GM12878 (cell line): ENCODE data around the gene DTWD2. TPM values are rescaled to one million over a fixed set of nuclear protein-coding genes. Genes with fewer than 3 reads are reported as not detected.

Experiments
- ATAC-seq: fragments of 200-7000 bp; cut with Tn5 transposase; 3 replicates; pipeline ENCODE4 v1.9.1; 2020; ENCODE audit warnings: mild to moderate bottlenecking, moderate library complexity
- BruUV-seq: library from RNA; stranded (reverse); fragments of 400-500 nt; replicated peaks from 2 replicates; lab custom pipeline; 2021; lab: Mats Ljungman, UMichigan
- CTCF ChIA-PET: fragments of 300-600 bp; sonication (Branson Sonifier 250); formaldehyde crosslinking; extraction: SDS; loops from one replicate; lab custom pipeline; 2021; ENCODE audit warnings: inconsistent platforms; lab: Yijun Ruan, JAX
- POLR2A ChIA-PET: fragments of 350-600 bp; formaldehyde crosslinking; extraction: SDS; loops from one replicate; lab custom pipeline; 2021; ENCODE audit warnings: inconsistent platforms; lab: Charles Lee
- RAD21 ChIA-PET: fragments of 300-600 bp; sonication (Branson Sonifier 250); formaldehyde crosslinking; loops from one replicate; lab custom pipeline; 2023; ENCODE audit warnings: antibody characterized with exemption; ENCODE audit not compliant: unreplicated experiment; lab: Charles Lee
- SMC1A ChIA-PET: fragments of 300-600 bp; sonication (Branson Sonifier 250); formaldehyde crosslinking; loops from one replicate; lab custom pipeline; 2023; ENCODE audit not compliant: unreplicated experiment, uncharacterized antibody; lab: Charles Lee
- DNase-seq: peaks from one replicate; pipeline ENCODE4 v3.0.0-alpha.2; 2011; ENCODE audit warnings: low read depth, low spot score
- FAIRE-seq: peaks from 3 replicates; lab custom pipeline; 2011; peaks lifted over from hg19 to GRCh38; lab: Jason Lieb, UNC
- H2AFZ ChIP-seq: 2 replicates; pipeline ENCODE4 v1.6.0; 2011; ENCODE audit warnings: low read depth, low read length, control low read depth; ENCODE audit not compliant: control insufficient read depth
- H3K27ac ChIP-seq: 2 replicates; pipeline ENCODE4 v1.5.1; 2011; ENCODE audit warnings: control low read depth; ENCODE audit not compliant: control insufficient read depth, insufficient read depth
- H3K27me3 ChIP-seq, 2 experiments: replicated peaks in 1 of 2; 2 replicates each; pipeline versions ENCODE4 v1.6.0 to v1.6.1; 2011; ENCODE audit warnings: low read length in 1 of 2; ENCODE audit not compliant: control insufficient read depth in 2 of 2, insufficient read depth in 2 of 2
- H3K36me3 ChIP-seq, 2 experiments: 2 replicates each; pipeline ENCODE4 v1.5.1; 2011; ENCODE audit warnings: low read length in 1 of 2; ENCODE audit not compliant: control insufficient read depth in 2 of 2, insufficient read depth in 2 of 2
- H3K4me1 ChIP-seq: 2 replicates; pipeline ENCODE4 v1.6.1; 2011; ENCODE audit warnings: mild to moderate bottlenecking, low read length, moderate library complexity, mixed read lengths; ENCODE audit not compliant: control insufficient read depth, insufficient read depth
- H3K4me2 ChIP-seq: 2 replicates; pipeline ENCODE4 v1.6.0; 2011; ENCODE audit warnings: control low read depth; ENCODE audit not compliant: control insufficient read depth, insufficient read depth
- H3K4me3 ChIP-seq: fragments of 200-600 bp; sonication (generic); 2 replicates; pipeline ENCODE4 v1.5.1; 2016
- H3K79me2 ChIP-seq: 2 replicates; pipeline ENCODE4 v1.6.0; 2011; ENCODE audit warnings: low read length; ENCODE audit not compliant: control insufficient read depth, insufficient read depth
- H3K9ac ChIP-seq: 2 replicates; pipeline ENCODE4 v1.8.0; 2011; ENCODE audit warnings: low read length, control low read depth, mixed read lengths; ENCODE audit not compliant: control insufficient read depth, insufficient read depth
- H3K9me3 ChIP-seq: replicated peaks from 3 replicates; pipeline ENCODE4 v1.5.1; 2011; ENCODE audit warnings: mild to moderate bottlenecking, low read length; ENCODE audit not compliant: control insufficient read depth, insufficient read depth
- H4K20me1 ChIP-seq: 2 replicates; pipeline ENCODE4 v1.6.0; 2011; ENCODE audit not compliant: control insufficient read depth, insufficient read depth
- CTCF ChIP-seq, 3 experiments: IDR thresholded peaks in 2 of 3; conservative IDR thresholded peaks in 1 of 3; 2 replicates each; pipeline ENCODE4 v1.5.1; 2011; ENCODE audit warnings: low read depth in 3 of 3, low read length in 3 of 3, mild to moderate bottlenecking in 3 of 3, control low read depth in 2 of 3, moderate library complexity in 2 of 3, inconsistent platforms in 1 of 3, mixed read lengths in 1 of 3; ENCODE audit not compliant: control insufficient read depth in 2 of 3, insufficient read depth in 1 of 3; ENCODE audit errors: extremely low read depth in 1 of 3
- HSF1 ChIP-seq: fragments of 150-350 bp; IDR thresholded peaks from 2 replicates; pipeline ENCODE4 v1.6.1; 2014; ENCODE audit warnings: mild to moderate bottlenecking, low read depth, low read length
- IKZF2 ChIP-seq, 2 experiments: fragments of 450-650 bp; IDR thresholded peaks; 2 replicates each; pipeline ENCODE4 v1.6.1; 2017; ENCODE audit warnings: mild to moderate bottlenecking in 2 of 2, moderate library complexity in 2 of 2
- IRF3 ChIP-seq: fragments of 450-650 bp; IDR thresholded peaks from 2 replicates; pipeline ENCODE4 v1.6.1; 2014; ENCODE audit warnings: mild to moderate bottlenecking
- MXI1 ChIP-seq: fragments of 150-350 bp; IDR thresholded peaks from 2 replicates; pipeline ENCODE4 v1.6.1; 2011; ENCODE audit warnings: low read depth, mild to moderate bottlenecking, inconsistent platforms, low read length, improper control_type of control experiment
- NBN ChIP-seq: fragments of 450-650 bp; IDR thresholded peaks from 2 replicates; pipeline ENCODE4 v1.6.1; 2016
- NR2C1 ChIP-seq: fragments of 450-650 bp; IDR thresholded peaks from 2 replicates; pipeline ENCODE4 v1.6.1; 2017; ENCODE audit warnings: antibody characterized with exemption, mild to moderate bottlenecking, moderate library complexity
- PBX3 ChIP-seq: IDR thresholded peaks from 2 replicates; pipeline ENCODE4 v1.6.1; 2011; ENCODE audit warnings: mild to moderate bottlenecking, low read depth, low read length, moderate library complexity; ENCODE audit not compliant: insufficient replicate concordance
- RCOR1 ChIP-seq: conservative IDR thresholded peaks from 2 replicates; pipeline ENCODE4 v1.6.1; 2012; ENCODE audit warnings: low read depth, low read length, improper control_type of control experiment
- REST ChIP-seq: IDR thresholded peaks from 2 replicates; pipeline ENCODE4 v1.6.1; 2012; ENCODE audit warnings: mild to moderate bottlenecking, low read depth, low read length
- RFX5 ChIP-seq: IDR thresholded peaks from 2 replicates; pipeline ENCODE4 v1.6.1; 2011; ENCODE audit warnings: low read depth, low read length, improper control_type of control experiment
- SMARCA5 ChIP-seq: fragments of 450-650 bp; IDR thresholded peaks from 2 replicates; pipeline ENCODE4 v1.6.1; 2017; ENCODE audit warnings: mild to moderate bottlenecking
- ZBED1 ChIP-seq: IDR thresholded peaks from 2 replicates; pipeline ENCODE4 v1.6.1; 2016; ENCODE audit warnings: borderline replicate concordance
- ZNF384 ChIP-seq: IDR thresholded peaks from 2 replicates; pipeline ENCODE4 v1.6.1; 2012; ENCODE audit warnings: low read depth, mild to moderate bottlenecking, low read length, improper control_type of control experiment, borderline replicate concordance
- ZNF622 ChIP-seq: fragments of 450-650 bp; IDR thresholded peaks from 2 replicates; pipeline ENCODE4 v1.6.1; 2017; ENCODE audit warnings: mild to moderate bottlenecking, inconsistent platforms
- WGBS: methylation state at CpG from one replicate; pipeline ENCODE4 v1.1.6; 2016; ENCODE audit warnings: low lambda C conversion rate; ENCODE audit not compliant: insufficient replicate concordance, insufficient coverage; ENCODE audit errors: missing lambda C conversion rate; 5-methylcytosine and 5-hydroxymethylcytosine counted together
- in situ Hi-C: fragments of 300-500 bp; cut with MboI; formaldehyde crosslinking; loops from 9 replicates; pipeline ENCODE4 v1.14.3; 2018; ENCODE audit warnings: mixed read lengths
- intact Hi-C: fragments of 100-400 bp; cut with micrococcal nuclease; formaldehyde crosslinking; loops from one replicate; pipeline ENCODE4 v1.14.2; 2022; ENCODE audit not compliant: unreplicated experiment
- polyA plus RNA-seq, 11 experiments: library from polyadenylated mRNA; depleted of rRNA in 4 of 11; unstranded in 6 of 11; stranded (reverse) in 5 of 11; fragments of >200 nt; fragmentation: Nextera tagmentation in 4 of 11; fragmentation: Illumina TruSeq in 1 of 11; extraction: Ambion mirVana in 4 of 11; extraction: Trizol in 1 of 11; gene quantifications; 1 replicate in 1 of 11; 2 replicates in 10 of 11; pipeline versions ENCODE4 v1.2.1 to v1.2.3, GENCODE V29; 2011 to 2016; ENCODE audit warnings: inconsistent platforms in 2 of 11, missing spikeins in 2 of 11, low read depth in 1 of 11
- total RNA-seq, 4 experiments: library from RNA; depleted of rRNA in 3 of 4; stranded (reverse); fragments of >200 nt in 3 of 4; fragmentation: Illumina TruSeq in 1 of 4; extraction: Trizol in 1 of 4; gene quantifications; 2 replicates each; pipeline versions ENCODE4 v1.2.1 to v1.2.3, GENCODE V29; 2013 to 2021

The DTWD2 gene
- total and polyA plus RNA-seq, 10 of the 15 experiments (the other 5 are each of a cell fraction or from before 2014, with no cell fraction given): 0.93 to 8.4 (median 5.1) TPM

GRCh38 chr5:118924006-118924389 lies 64.3 kb downstream of the DTWD2 start:
- no peaks in the 10 kb centered on the region for H3K4me1 ChIP-seq
- TF ChIP-seq SMARCA5 (no peak), RCOR1 (no peak), RFX5 (no peak), PBX3 (no peak), ZNF384 (no peak), ZBED1 (no peak), IKZF2 (IDR thresholded peaks at IDR 0.05) (no peak), REST (no peak), ZNF622 (no peak), MXI1 (no peak), NR2C1 (no peak), NBN (no peak), IRF3 (no peak), HSF1 (no peak), CTCF (IDR thresholded peaks at IDR 0.05 in 2 of 3, conservative IDR thresholded peaks at IDR 0.05 in 1 of 3; ENCODE audit: control insufficient read depth in 2 of 3, extremely low read depth in 1 of 3, insufficient read depth in 1 of 3, low read depth in 3 of 3, low read length in 3 of 3) (no peak)
- TF ChIP-seq, all 136 proteins: peak for 0
- intact Hi-C loops: no loop called here
- no TSS peak for BruUV-seq
- no peaks in the 10 kb centered on the region for H3K79me2 ChIP-seq
- POLR2A ChIA-PET: no interaction called here
- H3K27me3 ChIP-seq: no peaks in the 10 kb centered on the region
- in situ Hi-C loops: no loop called here
- FAIRE-seq (no peak), ATAC-seq (no peak), DNase-seq (no peak)
- SMC1A ChIA-PET: interaction anchor here (0.8 kb wide), 1 partner anchor 23 kb away, joined by 3 read pairs; no protein-coding TSS in a partner anchor
- H3K36me3 ChIP-seq: no peaks in the 10 kb centered on the region
- CTCF ChIA-PET: interaction anchor here (0.5 kb wide), 1 partner anchor 15 kb away, joined by 3 read pairs; no protein-coding TSS in a partner anchor
- H4K20me1 ChIP-seq: no peaks in the 10 kb centered on the region
- WGBS: 100% methylated on average over 1 of the region's 1 CpG
- RAD21 ChIA-PET: no interaction called here
- H3K9me3 ChIP-seq: no peaks in the 10 kb centered on the region
- no peak overlapping the region for H3K4me2 ChIP-seq
- no peak overlapping the region for H3K27ac ChIP-seq
- no peak overlapping the region for H3K4me3 ChIP-seq
- H2AFZ ChIP-seq: no peak overlapping the region
- no peak overlapping the region for H3K9ac ChIP-seq
